Caco-2 (cell line): ENCODE data around the gene ZBTB16. TPM values are rescaled to one million over a fixed set of nuclear protein-coding genes. Genes with fewer than 3 reads are reported as not detected.

Experiments used
- BruUV-seq: library from RNA; stranded (reverse); fragments of 400-500 nt; replicated peaks from 2 replicates; lab custom pipeline; 2021; lab: Mats Ljungman, UMichigan
- CTCF ChIA-PET: fragments of 300-600 bp; sonication (Branson Sonifier 250); formaldehyde crosslinking; loops from one replicate; lab custom pipeline; 2022; ENCODE audit warnings: antibody characterized with exemption; lab: Charles Lee
- POLR2A ChIA-PET: fragments of 300-600 bp; sonication (Branson Sonifier 250); formaldehyde crosslinking; loops from one replicate; lab custom pipeline; 2022; ENCODE audit warnings: antibody characterized with exemption; lab: Charles Lee
- DNase-seq, 2 experiments: peaks; one replicate each; pipeline versions ENCODE4 v3.0.0 to v3.0.0-alpha.2; 2020 to 2022
- H3K27me3 ChIP-seq: replicated peaks from 2 replicates; pipeline ENCODE4 v1.6.0; 2011; ENCODE audit warnings: low read length; ENCODE audit not compliant: control insufficient read depth, insufficient read depth
- H3K36me3 ChIP-seq: 2 replicates; pipeline ENCODE4 v1.5.1; 2011; ENCODE audit warnings: low read length; ENCODE audit not compliant: control insufficient read depth, insufficient read depth
- H3K4me1 ChIP-seq: fragments of 250-450 bp; sonication (Bioruptor Pico); 2 replicates; pipeline ENCODE4 v1.5.1; 2020; ENCODE audit warnings: mild to moderate bottlenecking
- H3K4me3 ChIP-seq: 2 replicates; pipeline ENCODE4 v1.5.1; 2011; ENCODE audit warnings: low read depth, mild to moderate bottlenecking, control low read depth, low read length
- H3K9me3 ChIP-seq: fragments of 250-450 bp; sonication (Bioruptor Pico); 2 replicates; pipeline ENCODE4 v1.5.1; 2020; ENCODE audit warnings: mild to moderate bottlenecking, moderate library complexity
- H3K27ac Mint-ChIP-seq: one replicate; pipeline ENCODE4 v1.8.0; 2022; ENCODE audit warnings: mixed read lengths; ENCODE audit not compliant: unreplicated experiment
- H3K27me3 Mint-ChIP-seq: one replicate; pipeline ENCODE4 v1.8.0; 2022; ENCODE audit warnings: mixed read lengths; ENCODE audit not compliant: insufficient read depth, unreplicated experiment
- H3K36me3 Mint-ChIP-seq: one replicate; pipeline ENCODE4 v1.8.0; 2022; ENCODE audit warnings: mild to moderate bottlenecking, mixed read lengths; ENCODE audit not compliant: insufficient read depth, unreplicated experiment
- H3K4me1 Mint-ChIP-seq: one replicate; pipeline ENCODE4 v1.8.0; 2022; ENCODE audit warnings: low read depth, mixed read lengths; ENCODE audit not compliant: unreplicated experiment
- H3K4me3 Mint-ChIP-seq: one replicate; pipeline ENCODE4 v1.8.0; 2022; ENCODE audit warnings: mild to moderate bottlenecking, moderate library complexity, mixed read lengths; ENCODE audit not compliant: unreplicated experiment
- H3K9me3 Mint-ChIP-seq: one replicate; pipeline ENCODE4 v1.8.0; 2022; ENCODE audit warnings: mixed read lengths; ENCODE audit not compliant: unreplicated experiment
- CTCF ChIP-seq, 2 experiments: fragments of 200-600 bp in 1 of 2; IDR thresholded peaks; 1 replicate in 1 of 2; 2 replicates in 1 of 2; pipeline versions ENCODE4 v1.5.1 to v1.8.0; 2011 to 2022; ENCODE audit warnings: antibody characterized with exemption in 1 of 2, control low read depth in 1 of 2, inconsistent platforms in 1 of 2, low read depth in 1 of 2, low read length in 1 of 2, mild to moderate bottlenecking in 1 of 2, moderate library complexity in 1 of 2; ENCODE audit not compliant: insufficient read depth in 1 of 2, severe bottlenecking in 1 of 2, unreplicated experiment in 1 of 2
- intact Hi-C: fragments of 100-400 bp; cut with micrococcal nuclease; formaldehyde crosslinking; loops from one replicate; pipeline ENCODE4 v1.10.0; 2022; ENCODE audit not compliant: unreplicated experiment
- total RNA-seq: library from RNA; stranded (reverse); gene quantifications from 2 replicates; pipeline ENCODE4 v1.2.3, GENCODE V29; 2022

The ZBTB16 gene
- total RNA-seq, 1 experiment from 2014 or later = 12.7 TPM

GRCh38 chr11:114281388-114281956, 222.0 kb downstream of the ZBTB16 start:
- H3K9me3 Mint-ChIP-seq = no peaks in the 10 kb centered on the region
- no TSS peak for BruUV-seq
- H3K4me3 Mint-ChIP-seq = no peak overlapping the region
- Histone ChIP-seq H3K27me3 (no peaks in the 10 kb centered on the region), H3K4me3 (no peak overlapping the region), H3K36me3 (no peaks in the 10 kb centered on the region), H3K9me3 (no peaks in the 10 kb centered on the region), H3K4me1 (peaks cover 26% of the 10 kb centered on the region; the same call in 1 of the 2 replicates)
- POLR2A ChIA-PET = no interaction called here
- CTCF ChIA-PET = interaction anchor here (0.8 to 1.3 kb wide), 7 partner anchors 15 to 458 kb away, joined by 3 to 12 read pairs (median 5); no protein-coding TSS in a partner anchor
- no peak for DNase-seq
- intact Hi-C loops = loop anchor here (2.0 to 10.0 kb wide), 2 partner anchors 67 to 283 kb away; no protein-coding TSS in a partner anchor
- no peak for TF ChIP-seq CTCF (IDR thresholded peaks at IDR 0.05; ENCODE audit: insufficient read depth in 1 of 2, low read depth in 1 of 2, low read length in 1 of 2, severe bottlenecking in 1 of 2, unreplicated experiment in 1 of 2)
- no peaks in the 10 kb centered on the region for H3K36me3 Mint-ChIP-seq
- no peak overlapping the region for H3K27ac Mint-ChIP-seq
- no peaks in the 10 kb centered on the region for H3K27me3 Mint-ChIP-seq
- H3K4me1 Mint-ChIP-seq = peaks cover 30% of the 10 kb centered on the region

GRCh38 chr11:114282488-114282887, 223.0 kb downstream of the ZBTB16 start:
- H3K36me3 Mint-ChIP-seq = no peaks in the 10 kb centered on the region
- H3K4me1 Mint-ChIP-seq = peaks cover 25% of the 10 kb centered on the region
- H3K27me3 ChIP-seq = no peaks in the 10 kb centered on the region
- intact Hi-C loops = loop anchor here (10.0 kb wide), 1 partner anchor 282 kb away; no protein-coding TSS in a partner anchor
- no peak overlapping the region for H3K27ac Mint-ChIP-seq
- peaks cover 25% of the 10 kb centered on the region for H3K4me1 ChIP-seq
- H3K36me3 ChIP-seq = no peaks in the 10 kb centered on the region
- no TSS peak for BruUV-seq
- H3K9me3 Mint-ChIP-seq = no peaks in the 10 kb centered on the region
- DNase-seq = no peak
- H3K9me3 ChIP-seq = no peaks in the 10 kb centered on the region
- no peaks in the 10 kb centered on the region for H3K27me3 Mint-ChIP-seq
- H3K4me3 Mint-ChIP-seq = no peak overlapping the region
- no peak for TF ChIP-seq CTCF (IDR thresholded peaks at IDR 0.05; ENCODE audit: insufficient read depth in 1 of 2, low read depth in 1 of 2, low read length in 1 of 2, severe bottlenecking in 1 of 2, unreplicated experiment in 1 of 2)
- ChIA-PET CTCF (no interaction called here), POLR2A (no interaction called here)
- H3K4me3 ChIP-seq = no peak overlapping the region

- POLR2A ChIA-PET = no interaction called here
- H3K4me1 ChIP-seq = peaks cover 24% of the 10 kb centered on the region
- no peak for TF ChIP-seq CTCF (IDR thresholded peaks at IDR 0.05; ENCODE audit: insufficient read depth in 1 of 2, low read depth in 1 of 2, low read length in 1 of 2, severe bottlenecking in 1 of 2, unreplicated experiment in 1 of 2)
- H3K36me3 Mint-ChIP-seq = no peaks in the 10 kb centered on the region
- no peaks in the 10 kb centered on the region for H3K9me3 ChIP-seq
- no peak overlapping the region for H3K4me3 ChIP-seq
- no peaks in the 10 kb centered on the region for H3K9me3 Mint-ChIP-seq
- CTCF ChIA-PET = interaction anchor here (1.0 kb wide), 1 partner anchor 57 kb away, joined by 3 read pairs; no protein-coding TSS in a partner anchor
- no peaks in the 10 kb centered on the region for H3K36me3 ChIP-seq
- H3K4me3 Mint-ChIP-seq = no peak overlapping the region
- no TSS peak for BruUV-seq
- H3K27me3 ChIP-seq = no peaks in the 10 kb centered on the region
- peaks cover 17% of the 10 kb centered on the region for H3K4me1 Mint-ChIP-seq
- DNase-seq = no peak
- intact Hi-C loops = loop anchor here (10.0 kb wide), 1 partner anchor 281 kb away; no protein-coding TSS in a partner anchor
- H3K27me3 Mint-ChIP-seq = no peaks in the 10 kb centered on the region
- H3K27ac Mint-ChIP-seq = no peak overlapping the region
Measured at GRCh38 chr11:114283422-114283821, 223.9 kb downstream of the ZBTB16 start.
